Measurements from ENCODE around the gene LONRF2. TPM values are rescaled to one million over a fixed set of nuclear protein-coding genes. Genes with fewer than 3 reads are reported as not detected.
"Not testable (repeated sequence)": the region's sequence is repeated elsewhere in the genome, so short reads cannot be mapped to it uniquely, and the experiment has no call there.

LONRF2 gene
- polyA plus RNA-seq, 1 donor (not counting 4 experiments of a cell fraction or from before 2014, with no cell fraction given): not detected

GRCh38 chr2:100350661-100351185 is 28.4 kb upstream of the LONRF2 start:
- TF ChIP-seq EZH2 (IDR thresholded peaks at IDR 0.05; ENCODE audit: low read length) (no peak), CTCF (optimal IDR thresholded peaks at IDR 0.05 in 1 of 3, IDR thresholded peaks at IDR 0.05 in 1 of 3, conservative IDR thresholded peaks at IDR 0.05 in 1 of 3; ENCODE audit: extremely low read depth in 1 of 3, insufficient read depth in 2 of 3, low read length in 3 of 3) (no peak)
- no peak for FAIRE-seq
- H3K9me1 ChIP-seq (ENCODE audit: control insufficient read depth, extremely low read depth, insufficient read depth, low read length): no peaks in the 10 kb centered on the region
- no peak overlapping the region for H3K4me3 ChIP-seq (ENCODE audit: control insufficient read depth in 2 of 3, extremely low read depth in 1 of 3, insufficient read depth in 2 of 3, low read depth in 1 of 3, low read length in 3 of 3)
- no peaks in the 10 kb centered on the region for H3K9me3 ChIP-seq (ENCODE audit: control insufficient read depth, low read depth, low read length)
- H3K4me1 ChIP-seq (ENCODE audit: control insufficient read depth, extremely low read depth, insufficient read depth, low read length): no peaks in the 10 kb centered on the region
- no peak for DNase-seq (ENCODE audit: low read depth, low spot score)
- H3K79me2 ChIP-seq (ENCODE audit: control insufficient read depth, insufficient read depth, low read length): no peaks in the 10 kb centered on the region
- no peak overlapping the region for H2AFZ ChIP-seq (ENCODE audit: control insufficient read depth, low read length)
- no peaks in the 10 kb centered on the region for H3K27me3 ChIP-seq (ENCODE audit: control insufficient read depth, extremely low read depth, insufficient read depth, low read length)
- no peak overlapping the region for H3K9ac ChIP-seq (ENCODE audit: control insufficient read depth, extremely low read depth, insufficient read depth, low read length)
- H3K4me2 ChIP-seq (ENCODE audit: control insufficient read depth, extremely low read depth, insufficient read depth, low read depth, low read length): no peak overlapping the region
- H3K27ac ChIP-seq (ENCODE audit: control insufficient read depth, insufficient read depth, low read length): no peak overlapping the region
- dilution Hi-C loops (cut with MboI; ENCODE audit: extremely low pct_ligation_motif_present, low sequenced_read_pairs): no loop called here
- H3K36me3 ChIP-seq (ENCODE audit: control insufficient read depth in 2 of 2, extremely low read depth in 1 of 2, insufficient read depth in 2 of 2, low read length in 2 of 2): no peaks in the 10 kb centered on the region
- no peaks in the 10 kb centered on the region for H4K20me1 ChIP-seq (ENCODE audit: control insufficient read depth, extremely low read depth, insufficient read depth, low read length)

- dilution Hi-C loops (cut with MboI; ENCODE audit: extremely low pct_ligation_motif_present, low sequenced_read_pairs); H3K36me3 ChIP-seq (ENCODE audit: control insufficient read depth in 2 of 2, extremely low read depth in 1 of 2, insufficient read depth in 2 of 2, low read length in 2 of 2); DNase-seq (ENCODE audit: low read depth, low spot score); H3K27me3 ChIP-seq (ENCODE audit: control insufficient read depth, extremely low read depth, insufficient read depth, low read length); H3K9me1 ChIP-seq (ENCODE audit: control insufficient read depth, extremely low read depth, insufficient read depth, low read length); H3K4me3 ChIP-seq (ENCODE audit: control insufficient read depth in 2 of 3, extremely low read depth in 1 of 3, insufficient read depth in 2 of 3, low read depth in 1 of 3, low read length in 3 of 3); H3K9me3 ChIP-seq (ENCODE audit: control insufficient read depth, low read depth, low read length); H4K20me1 ChIP-seq (ENCODE audit: control insufficient read depth, extremely low read depth, insufficient read depth, low read length); H3K79me2 ChIP-seq (ENCODE audit: control insufficient read depth, insufficient read depth, low read length); FAIRE-seq; H2AFZ ChIP-seq (ENCODE audit: control insufficient read depth, low read length); H3K27ac ChIP-seq (ENCODE audit: control insufficient read depth, insufficient read depth, low read length); H3K9ac ChIP-seq (ENCODE audit: control insufficient read depth, extremely low read depth, insufficient read depth, low read length); H3K4me2 ChIP-seq (ENCODE audit: control insufficient read depth, extremely low read depth, insufficient read depth, low read depth, low read length); H3K4me1 ChIP-seq (ENCODE audit: control insufficient read depth, extremely low read depth, insufficient read depth, low read length): not testable (repeated sequence)
Observed at GRCh38 chr2:100345144-100345543, 22.8 kb upstream of the LONRF2 start.

GRCh38 chr2:100344433-100344832 is 22.1 kb upstream of the LONRF2 start:
- Histone ChIP-seq H3K4me2 (ENCODE audit: control insufficient read depth, extremely low read depth, insufficient read depth, low read depth, low read length) (no peak overlapping the region), H4K20me1 (ENCODE audit: control insufficient read depth, extremely low read depth, insufficient read depth, low read length) (no peaks in the 10 kb centered on the region), H3K4me1 (ENCODE audit: control insufficient read depth, extremely low read depth, insufficient read depth, low read length) (no peaks in the 10 kb centered on the region), H3K79me2 (ENCODE audit: control insufficient read depth, insufficient read depth, low read length) (no peaks in the 10 kb centered on the region), H3K9me1 (ENCODE audit: control insufficient read depth, extremely low read depth, insufficient read depth, low read length) (no peaks in the 10 kb centered on the region), H3K27me3 (ENCODE audit: control insufficient read depth, extremely low read depth, insufficient read depth, low read length) (no peaks in the 10 kb centered on the region), H3K9me3 (ENCODE audit: control insufficient read depth, low read depth, low read length) (no peaks in the 10 kb centered on the region), H3K36me3 (ENCODE audit: control insufficient read depth in 2 of 2, extremely low read depth in 1 of 2, insufficient read depth in 2 of 2, low read length in 2 of 2) (no peaks in the 10 kb centered on the region), H2AFZ (ENCODE audit: control insufficient read depth, low read length) (no peak overlapping the region), H3K27ac (ENCODE audit: control insufficient read depth, insufficient read depth, low read length) (no peak overlapping the region), H3K9ac (ENCODE audit: control insufficient read depth, extremely low read depth, insufficient read depth, low read length) (no peak overlapping the region), H3K4me3 (ENCODE audit: control insufficient read depth in 2 of 3, extremely low read depth in 1 of 3, insufficient read depth in 2 of 3, low read depth in 1 of 3, low read length in 3 of 3) (no peak overlapping the region)
- dilution Hi-C loops (cut with MboI; ENCODE audit: extremely low pct_ligation_motif_present, low sequenced_read_pairs): no loop called here
- no peak for DNase-seq (ENCODE audit: low read depth, low spot score)
- TF ChIP-seq EZH2 (IDR thresholded peaks at IDR 0.05; ENCODE audit: low read length): no peak
- no peak for TF ChIP-seq CTCF (optimal IDR thresholded peaks at IDR 0.05 in 1 of 3, IDR thresholded peaks at IDR 0.05 in 1 of 3, conservative IDR thresholded peaks at IDR 0.05 in 1 of 3; ENCODE audit: extremely low read depth in 1 of 3, insufficient read depth in 2 of 3, low read length in 3 of 3)
- no peak for FAIRE-seq

GRCh38 chr2:100342466-100342865 is 20.2 kb upstream of the LONRF2 start:
- H3K4me2 ChIP-seq (ENCODE audit: control insufficient read depth, extremely low read depth, insufficient read depth, low read depth, low read length); H3K4me3 ChIP-seq (ENCODE audit: control insufficient read depth in 2 of 3, extremely low read depth in 1 of 3, insufficient read depth in 2 of 3, low read depth in 1 of 3, low read length in 3 of 3); H3K9ac ChIP-seq (ENCODE audit: control insufficient read depth, extremely low read depth, insufficient read depth, low read length); H3K4me1 ChIP-seq (ENCODE audit: control insufficient read depth, extremely low read depth, insufficient read depth, low read length); H3K27me3 ChIP-seq (ENCODE audit: control insufficient read depth, extremely low read depth, insufficient read depth, low read length); H3K27ac ChIP-seq (ENCODE audit: control insufficient read depth, insufficient read depth, low read length); FAIRE-seq; H3K9me3 ChIP-seq (ENCODE audit: control insufficient read depth, low read depth, low read length); dilution Hi-C loops (cut with MboI; ENCODE audit: extremely low pct_ligation_motif_present, low sequenced_read_pairs); H3K36me3 ChIP-seq (ENCODE audit: control insufficient read depth in 2 of 2, extremely low read depth in 1 of 2, insufficient read depth in 2 of 2, low read length in 2 of 2); H3K79me2 ChIP-seq (ENCODE audit: control insufficient read depth, insufficient read depth, low read length); H3K9me1 ChIP-seq (ENCODE audit: control insufficient read depth, extremely low read depth, insufficient read depth, low read length); DNase-seq (ENCODE audit: low read depth, low spot score); H2AFZ ChIP-seq (ENCODE audit: control insufficient read depth, low read length); H4K20me1 ChIP-seq (ENCODE audit: control insufficient read depth, extremely low read depth, insufficient read depth, low read length): not testable (repeated sequence)

Measured in keratinocyte (primary cell).